Measurements from ENCODE around the gene CST2.
"Not testable (repeated sequence)": the region's sequence is repeated elsewhere in the genome, so short reads cannot be mapped to it uniquely, and the experiment has no call there.

- TF ChIP-seq, protein P1, sequence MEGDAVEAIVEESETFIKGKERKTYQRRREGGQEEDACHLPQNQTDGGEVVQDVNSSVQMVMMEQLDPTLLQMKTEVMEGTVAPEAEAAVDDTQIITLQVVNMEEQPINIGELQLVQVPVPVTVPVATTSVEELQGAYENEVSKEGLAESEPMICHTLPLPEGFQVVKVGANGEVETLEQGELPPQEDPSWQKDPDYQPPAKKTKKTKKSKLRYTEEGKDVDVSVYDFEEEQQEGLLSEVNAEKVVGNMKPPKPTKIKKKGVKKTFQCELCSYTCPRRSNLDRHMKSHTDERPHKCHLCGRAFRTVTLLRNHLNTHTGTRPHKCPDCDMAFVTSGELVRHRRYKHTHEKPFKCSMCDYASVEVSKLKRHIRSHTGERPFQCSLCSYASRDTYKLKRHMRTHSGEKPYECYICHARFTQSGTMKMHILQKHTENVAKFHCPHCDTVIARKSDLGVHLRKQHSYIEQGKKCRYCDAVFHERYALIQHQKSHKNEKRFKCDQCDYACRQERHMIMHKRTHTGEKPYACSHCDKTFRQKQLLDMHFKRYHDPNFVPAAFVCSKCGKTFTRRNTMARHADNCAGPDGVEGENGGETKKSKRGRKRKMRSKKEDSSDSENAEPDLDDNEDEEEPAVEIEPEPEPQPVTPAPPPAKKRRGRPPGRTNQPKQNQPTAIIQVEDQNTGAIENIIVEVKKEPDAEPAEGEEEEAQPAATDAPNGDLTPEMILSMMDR (IDR thresholded peaks at IDR 0.05): not testable (repeated sequence)
- TF ChIP-seq POLR2AphosphoS5 (IDR thresholded peaks at IDR 0.05; ENCODE audit: low read depth, low read length); REST (IDR thresholded peaks at IDR 0.05; ENCODE audit: insufficient read depth in 1 of 2, low read depth in 2 of 2, low read length in 1 of 2): not testable (repeated sequence)
Observed at GRCh38 chr20:23810349-23810748, 16.2 kb downstream of the CST2 start.

All from Panc1 (cell line).